NCI-H1436 treated with DMSO at 0.1 percent for 48 hours (cell line): ENCODE results near the gene LGALS4.
A peak's percentile ranks its signal among the peaks of the same experiment; 100 is the strongest.
"Not testable (repeated sequence)": the region's sequence is repeated elsewhere in the genome, so short reads cannot be mapped to it uniquely, and the experiment has no call there.

Experiments used
- DNase-seq: peaks from one replicate; lab custom pipeline; 2025; lab: John Stamatoyannopoulos, UW

The LGALS4 gene

GRCh38 chr19:38812841-38813320 lies at the start of gene LGALS4:
TSS of gene LGALS4 (minus strand) at chr19:38812945. CDS start at chr19:38812886, 59 bp downstream.
- DNase-seq: no peak

- no peak for DNase-seq
These were observed 48.6 kb upstream of the LGALS4 start for GRCh38 chr19:38861368-38861767.

GRCh38 chr19:38859631-38860204 lies 47.0 kb upstream of the LGALS4 start:
- DNase-seq: not testable (repeated sequence)

- no peak for DNase-seq
These were observed 44.1 kb upstream of the LGALS4 start for GRCh38 chr19:38856813-38857212.

- DNase-seq: not testable (repeated sequence)
These were observed 43.0 kb upstream of the LGALS4 start for GRCh38 chr19:38855751-38856150.

- DNase-seq: not testable (repeated sequence)
These were observed 42.2 kb upstream of the LGALS4 start for GRCh38 chr19:38854961-38855360.

- DNase-seq: no peak
These were observed 40.5 kb upstream of the LGALS4 start for GRCh38 chr19:38853214-38853613.

- no peak for DNase-seq
These were observed 39.7 kb upstream of the LGALS4 start for GRCh38 chr19:38852231-38853044.

- peak; percentile 19 for DNase-seq
These were observed 39.0 kb upstream of the LGALS4 start for GRCh38 chr19:38851622-38852230.

- no peak for DNase-seq
These were observed 38.4 kb upstream of the LGALS4 start for GRCh38 chr19:38850976-38851621.

GRCh38 chr19:38850436-38850975 lies 37.8 kb upstream of the LGALS4 start:
- no peak for DNase-seq

GRCh38 chr19:38849860-38850435 lies 37.2 kb upstream of the LGALS4 start, which contains the start of gene HNRNPL:
TSS of gene HNRNPL (minus strand) at chr19:38849986. CDS start at chr19:38849966, 20 bp downstream.
- DNase-seq: peak; percentile 100

GRCh38 chr19:38849147-38849859 lies 36.6 kb upstream of the LGALS4 start:
- DNase-seq: peak; percentile 49

GRCh38 chr19:38848299-38849146 lies 35.8 kb upstream of the LGALS4 start:
- DNase-seq: no peak

GRCh38 chr19:38846097-38846496 lies 33.4 kb upstream of the LGALS4 start:
- no peak for DNase-seq

GRCh38 chr19:38845374-38846024 lies 32.8 kb upstream of the LGALS4 start:
- no peak for DNase-seq

GRCh38 chr19:38844093-38844686 lies 31.4 kb upstream of the LGALS4 start:
- no peak for DNase-seq

GRCh38 chr19:38843175-38843758 lies 30.5 kb upstream of the LGALS4 start:
- DNase-seq: no peak
